GM23338 (cell line): ENCODE measurements around the gene PTPRJ. TPM values are rescaled to one million over a fixed set of nuclear protein-coding genes. Genes with fewer than 3 reads are reported as not detected.

Experiments used
- ATAC-seq: fragments of 200-7000 bp; cut with Tn5 transposase; 3 replicates; pipeline ENCODE4 v1.9.1; 2020
- DNase-seq: peaks from one replicate; pipeline ENCODE4 v3.0.0-alpha.2; 2015; ENCODE audit warnings: low spot score
- H2AFZ ChIP-seq: fragments of 200-600 bp; sonication (generic); 2 replicates; pipeline ENCODE4 v1.8.0; 2016; ENCODE audit warnings: antibody characterized with exemption, mild to moderate bottlenecking, moderate library complexity
- H3F3A ChIP-seq: fragments of 200-600 bp; sonication (generic); replicated peaks from 2 replicates; pipeline ENCODE4 v1.8.0; 2017; ENCODE audit warnings: antibody characterized with exemption, mixed run types, low read depth
- H3K27ac ChIP-seq: fragments of 200-600 bp; sonication (generic); 2 replicates; pipeline ENCODE4 v1.6.1; 2016; ENCODE audit warnings: low read depth
- H3K27me3 ChIP-seq: fragments of 200-600 bp; sonication (generic); 2 replicates; pipeline ENCODE4 v1.8.0; 2016; ENCODE audit warnings: mild to moderate bottlenecking, mixed run types, moderate library complexity; ENCODE audit not compliant: insufficient read depth
- H3K36me3 ChIP-seq: fragments of 200-600 bp; sonication (generic); 2 replicates; pipeline ENCODE4 v1.8.0; 2016; ENCODE audit warnings: mild to moderate bottlenecking; ENCODE audit not compliant: insufficient read depth
- H3K4me1 ChIP-seq: fragments of 200-600 bp; sonication (generic); 2 replicates; pipeline ENCODE4 v1.8.0; 2016; ENCODE audit warnings: mild to moderate bottlenecking, moderate library complexity; ENCODE audit not compliant: insufficient read depth
- H3K4me2 ChIP-seq: fragments of 200-600 bp; sonication (generic); 2 replicates; pipeline ENCODE4 v1.7.1; 2017; ENCODE audit warnings: mixed run types
- H3K4me3 ChIP-seq: fragments of 200-600 bp; sonication (generic); 2 replicates; pipeline ENCODE4 v1.6.1; 2016; ENCODE audit warnings: mixed run types
- H3K79me2 ChIP-seq: fragments of 200-600 bp; sonication (generic); replicated peaks from 2 replicates; pipeline ENCODE4 v1.8.0; 2017; ENCODE audit warnings: mild to moderate bottlenecking; ENCODE audit not compliant: insufficient read depth
- H3K9me2 ChIP-seq: fragments of 200-600 bp; sonication (generic); 2 replicates; pipeline ENCODE4 v1.8.0; 2017; ENCODE audit not compliant: insufficient read depth
- H4K20me1 ChIP-seq: fragments of 200-600 bp; sonication (generic); replicated peaks from 2 replicates; pipeline ENCODE4 v1.8.0; 2017; ENCODE audit warnings: mild to moderate bottlenecking; ENCODE audit not compliant: insufficient read depth
- H3K27ac Mint-ChIP-seq: 2 replicates; pipeline ENCODE4 v1.8.0; 2020; ENCODE audit warnings: inconsistent platforms, mild to moderate bottlenecking, moderate library complexity, mixed read lengths
- H3K27me3 Mint-ChIP-seq: 3 replicates; pipeline ENCODE4 v1.8.0; 2022; ENCODE audit warnings: low read depth, mild to moderate bottlenecking, moderate library complexity, mixed read lengths, inconsistent platforms; ENCODE audit not compliant: insufficient read depth, poor library complexity
- H3K36me3 Mint-ChIP-seq: 3 replicates; pipeline ENCODE4 v1.8.0; 2021; ENCODE audit warnings: low read depth, mild to moderate bottlenecking, inconsistent platforms, moderate library complexity, mixed read lengths
- H3K4me1 Mint-ChIP-seq: 3 replicates; pipeline ENCODE4 v1.8.0; 2020; ENCODE audit warnings: mild to moderate bottlenecking, inconsistent platforms, mixed read lengths
- H3K4me3 Mint-ChIP-seq: 3 replicates; pipeline ENCODE4 v1.8.0; 2021; ENCODE audit warnings: moderate library complexity, mild to moderate bottlenecking, inconsistent platforms, mixed read lengths
- H3K9me3 Mint-ChIP-seq: 3 replicates; pipeline ENCODE4 v1.8.0; 2020; ENCODE audit warnings: moderate library complexity, mild to moderate bottlenecking, inconsistent platforms, mixed read lengths
- EZH2 ChIP-seq: fragments of 200-600 bp; sonication (generic); IDR thresholded peaks from one replicate; pipeline ENCODE4 v1.8.0; 2017; ENCODE audit warnings: antibody characterized with exemption, mild to moderate bottlenecking, low read depth; ENCODE audit not compliant: unreplicated experiment
- JUNB ChIP-seq: IDR thresholded peaks from one replicate; pipeline ENCODE4 v1.6.1; 2016; ENCODE audit warnings: antibody characterized with exemption; ENCODE audit not compliant: unreplicated experiment
- POLR2AphosphoS5 ChIP-seq: IDR thresholded peaks from 2 replicates; pipeline ENCODE4 v1.6.1; 2016; ENCODE audit warnings: antibody characterized with exemption, low read depth
- REST ChIP-seq: IDR thresholded peaks from one replicate; pipeline ENCODE4 v1.6.1; 2018; ENCODE audit warnings: antibody characterized with exemption; ENCODE audit not compliant: unreplicated experiment
- STAT1 ChIP-seq: IDR thresholded peaks from one replicate; pipeline ENCODE4 v1.6.1; 2016; ENCODE audit warnings: antibody characterized with exemption; ENCODE audit not compliant: unreplicated experiment
- ZNF114 ChIP-seq: fragments of 250-450 bp; sonication (Bioruptor Pico); IDR thresholded peaks from 2 replicates; pipeline ENCODE4 v1.5.0; 2020; ENCODE audit warnings: mild to moderate bottlenecking, moderate library complexity
- ZNF331 ChIP-seq: fragments of 250-450 bp; sonication (Bioruptor Pico); IDR thresholded peaks from 2 replicates; pipeline ENCODE4 v1.5.0; 2020; ENCODE audit warnings: low read depth, mild to moderate bottlenecking, moderate library complexity
- ZNF462 ChIP-seq: fragments of 250-450 bp; sonication (Bioruptor Pico); IDR thresholded peaks from 2 replicates; pipeline ENCODE4 v1.5.0; 2020; ENCODE audit warnings: mild to moderate bottlenecking, moderate library complexity
- polyA plus RNA-seq: library from polyadenylated mRNA; unstranded; fragments of >200 nt; fragmentation: Nextera tagmentation; extraction: Ambion mirVana; gene quantifications from 2 replicates; pipeline ENCODE4 v1.2.1, GENCODE V29; 2016
- total RNA-seq: library from RNA; depleted of rRNA; stranded (reverse); fragments of >200 nt; shearing (Covaris generic); gene quantifications from 2 replicates; pipeline ENCODE4 v1.2.3, GENCODE V29; 2014
- TF ChIP-seq, protein P1 (sequence below), 2 experiments: fragments of 200-600 bp in 1 of 2; sonication (generic) in 1 of 2; conservative IDR thresholded peaks; 2 replicates each; pipeline versions ENCODE4 v1.5.1 to v1.6.1; 2016 to 2017; ENCODE audit warnings: antibody characterized with exemption in 2 of 2, low read depth in 2 of 2, mild to moderate bottlenecking in 2 of 2, moderate library complexity in 1 of 2

PTPRJ gene
- total and polyA plus RNA-seq, 2 experiments from 2014 or later = 4.2 to 16.0 TPM

GRCh38 chr11:47960015-47960414 lies 20.3 kb upstream of the PTPRJ start:
- Histone ChIP-seq H2AFZ (no peak overlapping the region), H3K27ac (no peak overlapping the region), H3K4me1 (no peaks in the 10 kb centered on the region), H3K27me3 (no peaks in the 10 kb centered on the region), H3K79me2 (no peaks in the 10 kb centered on the region), H4K20me1 (no peaks in the 10 kb centered on the region), H3K4me3 (no peak overlapping the region), H3F3A (no peaks in the 10 kb centered on the region), H3K9me2 (no peaks in the 10 kb centered on the region), H3K36me3 (no peaks in the 10 kb centered on the region), H3K4me2 (no peak overlapping the region)
- H3K9me3 Mint-ChIP-seq = no peaks in the 10 kb centered on the region
- no peak for DNase-seq
- no peak overlapping the region for H3K4me3 Mint-ChIP-seq
- TF ChIP-seq ZNF114 (no peak), ZNF462 (CRISPR knock-in tag) (no peak), JUNB (no peak), POLR2AphosphoS5 (no peak), REST (no peak), STAT1 (no peak), ZNF331 (CRISPR knock-in tag) (no peak), EZH2 (no peak)
- TF ChIP-seq, protein P1, sequence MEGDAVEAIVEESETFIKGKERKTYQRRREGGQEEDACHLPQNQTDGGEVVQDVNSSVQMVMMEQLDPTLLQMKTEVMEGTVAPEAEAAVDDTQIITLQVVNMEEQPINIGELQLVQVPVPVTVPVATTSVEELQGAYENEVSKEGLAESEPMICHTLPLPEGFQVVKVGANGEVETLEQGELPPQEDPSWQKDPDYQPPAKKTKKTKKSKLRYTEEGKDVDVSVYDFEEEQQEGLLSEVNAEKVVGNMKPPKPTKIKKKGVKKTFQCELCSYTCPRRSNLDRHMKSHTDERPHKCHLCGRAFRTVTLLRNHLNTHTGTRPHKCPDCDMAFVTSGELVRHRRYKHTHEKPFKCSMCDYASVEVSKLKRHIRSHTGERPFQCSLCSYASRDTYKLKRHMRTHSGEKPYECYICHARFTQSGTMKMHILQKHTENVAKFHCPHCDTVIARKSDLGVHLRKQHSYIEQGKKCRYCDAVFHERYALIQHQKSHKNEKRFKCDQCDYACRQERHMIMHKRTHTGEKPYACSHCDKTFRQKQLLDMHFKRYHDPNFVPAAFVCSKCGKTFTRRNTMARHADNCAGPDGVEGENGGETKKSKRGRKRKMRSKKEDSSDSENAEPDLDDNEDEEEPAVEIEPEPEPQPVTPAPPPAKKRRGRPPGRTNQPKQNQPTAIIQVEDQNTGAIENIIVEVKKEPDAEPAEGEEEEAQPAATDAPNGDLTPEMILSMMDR (conservative IDR thresholded peaks at IDR 0.05; ENCODE audit: low read depth in 2 of 2) = no peak
- peaks cover 5% of the 10 kb centered on the region for H3K27me3 Mint-ChIP-seq
- H3K36me3 Mint-ChIP-seq = no peaks in the 10 kb centered on the region
- no peak for ATAC-seq
- no peaks in the 10 kb centered on the region for H3K4me1 Mint-ChIP-seq
- H3K27ac Mint-ChIP-seq = no peak overlapping the region
